Glomerular visceral epithelial cell (primary cell): ENCODE measurements around the gene RBBP8.
"Not testable (repeated sequence)": the region's sequence is repeated elsewhere in the genome, so short reads cannot be mapped to it uniquely, and the experiment has no call there.

ENCODE experiments used
- DNase-seq: peaks from one replicate; pipeline ENCODE4 v3.0.0-alpha.2; 2016; ENCODE audit errors: extremely low spot score

Gene RBBP8

DNA sequence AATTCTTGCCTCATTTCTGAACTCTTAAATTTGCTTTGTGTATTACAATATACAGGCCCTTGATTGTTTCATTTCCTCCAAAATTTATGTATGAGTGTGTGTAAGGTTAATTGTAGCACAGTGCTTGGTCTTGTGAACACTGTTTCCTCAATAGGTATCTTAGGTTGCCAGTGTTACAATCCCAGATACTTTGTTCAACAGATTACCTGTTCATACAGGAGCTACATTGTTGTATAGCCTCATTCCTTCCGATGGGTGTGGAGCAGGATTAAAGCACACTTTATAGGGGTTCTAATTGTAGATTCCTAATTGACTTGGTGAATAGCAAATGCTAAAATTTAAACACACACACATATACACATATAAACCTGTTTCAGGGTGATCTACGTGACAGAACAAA lies 10.7 kb downstream of the RBBP8 start:
- no peak for DNase-seq

DNA sequence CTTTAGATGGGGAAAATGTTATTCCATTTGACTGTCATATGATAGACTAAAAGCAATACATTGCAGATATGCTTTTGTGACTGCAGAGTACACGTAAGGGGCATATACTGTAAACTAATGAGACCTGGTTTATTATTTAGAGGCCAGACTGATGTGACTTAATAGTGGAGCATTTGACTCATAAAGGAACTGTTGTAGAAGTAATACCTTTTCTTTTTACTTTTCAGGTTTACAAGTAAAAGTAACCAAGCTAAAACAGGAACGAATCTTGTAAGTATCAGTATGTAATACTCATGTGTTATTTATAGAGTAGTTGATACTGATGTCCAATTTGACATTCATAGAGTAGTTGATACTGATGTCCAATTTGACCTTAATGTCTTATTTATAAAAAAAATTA lies 13.1 kb downstream of the RBBP8 start:
- DNase-seq, result no peak

DNA sequence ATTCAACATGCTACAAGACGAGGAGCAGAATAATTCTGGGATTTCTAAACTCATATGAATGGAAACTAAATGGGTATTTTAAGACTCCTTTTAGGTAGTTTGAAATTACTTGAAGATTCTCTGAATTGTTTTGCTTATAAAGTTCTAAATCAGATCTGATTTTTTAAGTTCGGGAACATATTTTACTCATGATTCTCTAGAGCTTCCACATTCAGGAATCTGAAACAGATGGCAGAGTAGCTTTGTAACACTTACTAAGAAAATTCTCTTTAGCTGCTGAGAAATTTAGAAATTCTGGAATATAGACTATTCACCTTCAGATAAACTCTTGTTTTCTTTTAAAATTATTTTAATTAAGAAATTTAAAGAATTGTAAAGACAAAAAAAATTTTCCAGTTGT lies 13.7 kb downstream of the RBBP8 start:
- DNase-seq, result no peak

DNA sequence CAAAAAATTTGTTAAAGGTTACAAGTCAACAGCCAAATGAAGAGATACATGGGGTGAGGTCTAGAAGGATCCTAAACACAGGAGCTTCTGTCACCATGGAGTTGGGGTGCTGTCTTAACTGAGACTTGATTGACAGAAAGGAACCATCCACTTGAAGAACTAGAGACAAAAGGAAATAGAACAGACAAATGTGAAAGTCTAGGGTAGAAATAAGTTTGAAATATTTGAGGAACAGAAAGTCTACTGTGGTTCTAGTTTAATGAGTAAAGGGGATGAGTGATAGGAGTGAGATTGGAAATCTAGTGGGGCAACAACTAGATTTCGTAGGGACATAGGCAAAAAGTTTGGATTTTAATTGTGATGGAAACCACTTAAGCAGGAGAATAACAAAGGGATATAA lies 18.7 kb downstream of the RBBP8 start:
- DNase-seq, result no peak

DNA sequence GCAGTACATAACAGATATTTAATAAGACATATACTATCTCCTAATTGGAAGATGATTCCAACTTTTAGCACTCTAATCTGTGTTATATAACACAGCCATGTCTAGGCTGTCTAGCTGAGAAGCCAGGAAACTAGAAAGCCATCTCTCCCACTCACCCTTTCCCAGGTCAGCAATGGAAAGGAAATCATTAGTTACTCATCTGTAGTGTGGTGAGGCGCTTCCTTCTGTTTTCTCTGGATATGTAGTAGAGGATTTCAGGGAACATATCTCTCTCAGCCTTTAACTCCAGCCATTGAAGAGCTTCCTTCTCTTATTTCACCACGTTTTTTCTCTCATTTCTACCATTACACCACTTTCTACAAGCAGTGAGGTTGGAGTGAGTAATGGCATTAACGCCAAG lies 19.4 kb downstream of the RBBP8 start:
- DNase-seq, result no peak

DNA sequence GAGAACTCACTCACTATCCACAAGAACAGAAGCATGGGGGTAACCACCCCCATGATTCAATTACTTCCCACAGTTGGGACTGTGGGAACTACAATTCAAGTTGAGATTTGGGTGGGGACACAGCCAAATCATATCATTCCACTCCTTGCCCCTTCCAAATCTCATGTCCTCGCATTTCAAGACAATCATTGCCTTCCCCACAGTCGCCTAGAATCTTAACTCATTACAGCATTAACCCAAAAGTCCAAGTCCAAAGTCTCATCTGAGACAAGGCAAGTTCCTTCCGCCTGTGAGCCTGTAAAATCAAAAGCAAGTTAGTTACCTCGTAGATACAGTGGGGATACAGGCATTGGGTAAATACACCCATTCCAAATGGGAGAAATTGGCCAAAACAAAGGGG lies 20.9 kb downstream of the RBBP8 start:
- not testable (repeated sequence) for DNase-seq

DNA sequence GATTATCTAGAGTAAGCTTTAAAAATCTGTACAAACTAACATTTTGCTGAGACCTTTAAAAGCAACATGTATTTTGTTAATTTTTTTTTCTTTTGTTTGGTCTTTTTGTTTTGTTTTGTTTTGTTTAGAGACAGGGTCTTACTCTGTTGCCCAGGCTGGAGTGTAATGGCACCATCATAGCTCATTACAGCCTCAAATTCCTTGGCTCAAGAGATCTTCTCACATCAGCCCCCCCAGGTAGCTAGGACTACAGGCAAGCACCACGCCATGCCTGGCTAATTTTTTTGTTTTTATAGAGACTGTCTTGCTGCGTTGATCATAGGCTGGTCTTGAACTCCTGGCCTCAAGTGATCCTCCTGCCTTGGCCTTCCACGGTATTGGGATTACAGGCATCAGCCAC lies 23.1 kb downstream of the RBBP8 start:
- DNase-seq, result no peak

DNA sequence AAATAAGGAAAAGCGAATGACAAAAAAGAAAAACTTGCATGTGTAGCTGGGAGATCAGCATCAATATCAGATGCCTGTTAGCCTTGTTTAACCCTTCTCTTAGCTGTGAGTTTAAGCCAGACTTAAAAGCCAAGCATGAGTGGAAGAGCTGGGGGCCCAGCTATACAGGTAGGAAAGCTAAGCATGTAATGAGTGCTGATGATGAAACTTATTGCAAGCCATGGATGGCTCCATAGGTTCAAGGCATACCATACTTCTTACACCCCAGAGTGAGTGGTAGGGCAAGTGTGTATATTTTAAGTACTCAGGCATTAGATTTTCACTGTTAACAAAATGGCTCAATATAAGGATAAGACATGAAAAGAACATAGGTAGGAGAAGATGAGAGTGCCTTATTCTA lies 28.0 kb downstream of the RBBP8 start:
- DNase-seq, result no peak

DNA sequence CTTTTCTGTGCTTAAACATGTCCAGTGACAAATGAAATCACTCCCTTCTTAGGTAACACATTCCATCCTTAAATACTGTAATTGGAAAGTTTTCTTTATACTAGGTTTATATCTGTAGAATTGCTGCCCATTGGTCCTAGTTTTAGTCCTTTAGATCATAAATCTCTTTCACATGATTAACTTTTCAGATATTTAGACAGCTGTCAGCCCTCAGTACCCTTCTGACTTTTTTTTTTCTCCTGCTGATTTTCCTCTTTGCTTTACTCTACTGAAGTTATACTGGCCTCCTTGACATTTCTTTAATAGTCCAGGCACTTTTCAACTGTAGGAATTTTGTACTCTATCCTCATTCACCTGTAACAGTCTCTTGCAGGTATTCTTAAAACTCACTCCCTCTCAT lies 28.9 kb downstream of the RBBP8 start:
- no peak for DNase-seq

DNA sequence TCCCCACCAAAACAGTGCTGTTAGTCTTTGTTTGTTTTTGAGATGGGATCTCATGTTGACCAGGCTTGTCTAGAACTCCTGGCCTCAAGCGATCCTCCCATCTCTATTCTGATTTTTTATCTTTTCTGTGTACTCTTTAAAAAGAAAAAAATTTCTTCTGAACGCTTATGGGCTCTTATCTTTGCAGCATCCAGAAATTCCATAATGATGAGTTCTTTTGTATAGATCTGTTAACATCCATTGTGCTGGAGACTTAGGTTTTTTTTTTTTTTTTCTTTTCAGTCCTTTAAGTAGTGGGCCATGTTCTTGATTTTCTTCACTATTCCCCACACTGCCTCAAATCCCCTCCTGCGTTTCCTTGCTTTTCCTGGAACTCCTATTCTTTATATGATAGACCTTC lies 31.0 kb downstream of the RBBP8 start:
- DNase-seq, result no peak

DNA sequence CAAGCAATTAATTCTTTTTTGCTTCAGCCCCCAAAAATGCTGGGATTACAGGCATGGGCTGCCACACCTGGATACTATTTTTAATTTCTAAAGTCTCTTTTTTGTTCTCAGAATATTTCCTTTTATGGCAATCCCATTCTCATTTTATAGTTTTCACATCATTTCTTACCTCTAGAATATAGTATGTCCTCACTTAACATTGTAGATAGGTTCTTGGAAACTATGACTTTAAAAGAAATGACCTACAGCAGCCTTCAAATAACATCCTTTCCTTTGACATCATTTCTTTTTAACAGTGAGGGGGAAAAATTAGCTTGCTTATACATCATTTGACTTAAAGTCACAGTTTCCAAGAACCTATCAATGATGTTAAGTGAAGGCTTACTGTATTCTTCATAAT lies 31.6 kb downstream of the RBBP8 start:
- no peak for DNase-seq

DNA sequence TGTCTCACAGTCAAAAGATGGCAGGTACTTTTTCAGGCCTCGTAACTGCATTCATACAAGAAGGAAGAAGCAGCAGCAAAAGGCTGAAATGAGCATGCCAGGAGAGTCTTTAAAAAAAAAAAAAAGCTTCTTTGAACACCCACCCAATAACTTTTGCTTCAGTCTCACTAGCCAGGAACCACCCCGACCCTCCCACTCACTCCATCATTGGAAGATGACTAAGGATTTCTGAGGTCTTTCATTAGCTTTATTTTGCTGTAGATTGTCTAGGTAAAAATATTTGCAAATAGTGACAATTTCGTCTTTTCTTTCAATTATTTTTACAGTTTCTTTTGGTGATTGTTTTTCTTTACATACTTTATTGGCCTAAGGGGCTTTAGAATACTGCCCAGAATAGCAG lies 37.9 kb downstream of the RBBP8 start:
- DNase-seq, result no peak

DNA sequence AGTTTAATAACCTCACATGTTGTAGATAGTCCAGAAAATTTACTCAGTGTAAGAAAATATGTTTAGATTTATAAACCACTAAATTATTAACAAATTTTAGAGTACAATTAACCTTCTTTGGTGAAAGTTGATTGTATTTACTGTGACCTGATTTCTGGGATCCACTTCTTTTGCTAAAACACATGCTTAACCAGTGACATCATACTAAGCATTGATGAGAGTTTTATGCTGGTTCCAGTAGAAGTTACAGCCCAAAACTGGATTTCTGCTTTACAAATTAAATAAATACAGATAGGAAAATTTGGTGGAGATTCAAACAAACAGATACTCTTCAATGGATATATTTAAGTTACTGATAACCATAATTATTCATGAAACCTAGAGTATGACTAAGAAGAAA lies 40.9 kb downstream of the RBBP8 start:
- DNase-seq, result no peak

DNA sequence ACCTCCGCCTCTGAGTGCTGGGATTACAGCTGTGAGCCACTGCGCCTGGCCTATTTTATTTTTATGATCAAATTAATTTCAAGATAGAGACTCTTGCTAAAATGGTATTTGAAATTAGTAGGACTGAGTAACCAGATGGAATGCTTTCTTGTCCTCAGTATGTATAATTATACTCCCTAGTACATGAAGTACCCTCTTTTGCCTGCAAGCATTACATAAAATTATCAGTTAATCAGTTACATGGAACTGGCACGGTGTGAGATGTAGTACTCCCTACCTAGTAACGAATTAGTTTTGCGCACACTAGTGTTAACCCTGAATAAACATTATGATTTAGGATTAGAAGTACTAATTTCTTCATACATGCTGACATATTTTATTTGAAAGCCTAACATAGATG lies 41.6 kb downstream of the RBBP8 start:
- peak; percentile 7 for DNase-seq

DNA sequence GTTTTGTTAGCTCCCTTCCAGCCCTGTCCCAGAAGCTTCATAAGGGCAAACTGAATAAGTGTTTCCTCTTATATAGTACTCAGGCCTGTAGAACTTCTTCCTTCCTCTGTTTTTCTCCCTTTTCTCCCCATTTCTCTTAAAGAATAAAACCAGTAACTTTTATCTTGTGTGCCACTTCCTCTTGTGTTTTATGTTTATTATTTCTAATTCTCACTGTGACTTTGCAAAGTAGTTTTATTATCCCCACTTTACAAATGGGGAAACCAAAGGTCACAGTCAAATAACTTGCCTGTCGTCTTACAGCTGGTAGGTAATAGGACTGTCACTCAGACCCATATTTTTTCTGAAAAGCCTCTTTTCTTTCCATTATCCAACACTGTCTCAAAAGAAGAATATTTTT lies 42.4 kb downstream of the RBBP8 start:
- no peak for DNase-seq

DNA sequence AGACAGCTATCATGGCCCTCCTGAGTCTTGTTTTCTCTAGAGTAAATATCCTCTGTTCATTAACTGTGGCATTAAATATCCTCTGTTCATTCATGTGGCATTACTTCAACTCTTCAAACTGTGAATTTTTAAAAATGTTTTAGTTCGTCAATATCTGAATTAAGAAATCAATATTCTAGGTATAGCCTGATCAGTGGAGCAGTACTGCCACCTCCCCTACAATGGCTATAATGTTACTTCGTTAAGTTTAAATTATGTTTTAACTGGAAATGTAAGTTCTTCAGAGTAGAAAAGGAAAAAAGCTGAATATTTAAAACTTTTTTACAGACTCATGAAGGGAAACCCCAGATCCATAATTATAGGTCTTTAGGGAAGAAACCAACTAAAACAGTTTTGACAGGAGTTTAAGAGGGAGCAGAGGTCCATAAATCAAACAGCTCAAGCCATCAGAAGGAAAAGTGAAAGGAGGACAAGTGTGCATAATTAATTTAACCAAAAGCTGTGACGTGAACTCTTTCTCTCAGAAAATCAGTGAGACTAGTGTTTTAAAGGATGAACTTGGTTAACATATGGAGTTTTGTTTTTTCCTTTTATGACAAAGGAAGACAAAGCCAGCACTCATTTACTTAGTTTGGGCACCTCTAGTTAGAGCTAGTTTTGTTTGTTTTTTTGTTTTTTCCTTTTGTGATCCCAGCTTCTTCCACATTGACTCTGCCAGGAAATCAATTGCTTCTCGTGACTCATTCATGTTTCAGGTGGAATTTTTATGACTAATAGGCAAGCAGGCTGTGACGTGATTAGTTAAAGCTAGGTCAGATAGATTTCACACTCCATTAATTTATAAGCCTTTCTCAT lies 44.9 kb downstream of the RBBP8 start:
- peak; percentile 80 for DNase-seq

DNA sequence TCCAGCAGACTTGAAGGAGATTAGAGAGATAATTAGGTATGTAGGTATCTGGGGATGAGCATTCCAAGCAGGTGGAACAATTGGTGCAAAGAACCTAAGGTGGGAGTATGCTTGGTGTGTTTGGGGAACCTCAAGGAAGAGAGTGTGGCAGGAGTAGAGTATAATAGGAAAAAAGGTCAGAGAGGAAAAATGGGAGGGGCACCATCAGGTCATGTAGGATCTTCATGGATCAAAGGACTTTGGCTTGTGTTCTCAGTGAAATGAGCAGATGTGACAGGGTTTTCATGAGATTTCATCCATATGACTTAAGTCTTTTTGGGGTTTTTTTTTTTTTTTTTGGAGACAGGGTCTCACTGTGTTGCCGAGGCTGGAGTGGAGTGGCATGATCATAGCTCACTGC lies 47.3 kb downstream of the RBBP8 start:
- DNase-seq, result no peak

DNA sequence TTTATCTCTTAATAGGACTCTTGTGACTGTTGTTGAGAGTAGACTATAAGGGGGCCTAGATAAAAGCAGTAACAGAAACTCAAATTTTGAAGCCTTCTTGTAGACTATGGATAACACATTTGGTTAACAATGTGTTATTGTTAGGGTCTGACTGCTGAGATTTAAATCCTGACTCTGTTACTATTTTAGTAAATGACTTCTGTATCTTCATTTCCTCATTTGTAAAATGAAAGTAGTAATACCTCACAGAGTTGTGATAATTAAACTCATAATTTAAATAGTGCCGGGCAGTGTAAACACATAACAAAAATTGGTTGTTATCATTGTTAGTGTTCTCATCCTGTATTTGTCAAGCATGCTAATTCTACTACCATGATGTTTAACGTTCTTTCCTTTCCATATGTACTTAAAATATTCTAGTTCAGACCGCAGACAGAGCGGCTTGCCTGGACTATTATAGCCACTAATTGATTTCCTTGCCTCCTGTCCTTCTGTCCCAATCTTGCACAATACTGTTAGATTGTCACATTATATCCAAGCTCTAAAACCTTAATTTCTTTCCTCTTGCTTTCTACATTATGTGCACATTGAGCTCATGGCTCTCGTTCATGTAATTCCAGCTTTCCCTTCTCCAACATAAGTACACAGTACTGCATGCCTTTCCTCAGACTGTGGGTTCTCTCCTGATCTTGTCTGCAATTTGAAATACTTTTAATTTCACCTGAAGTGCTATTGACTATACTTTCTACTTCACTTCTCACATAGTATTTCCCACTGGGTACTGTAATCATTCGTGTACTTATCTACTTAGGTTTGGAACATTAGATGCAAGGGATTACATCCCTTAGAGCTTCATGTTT lies 48.4 kb downstream of the RBBP8 start:
- no peak for DNase-seq

DNA sequence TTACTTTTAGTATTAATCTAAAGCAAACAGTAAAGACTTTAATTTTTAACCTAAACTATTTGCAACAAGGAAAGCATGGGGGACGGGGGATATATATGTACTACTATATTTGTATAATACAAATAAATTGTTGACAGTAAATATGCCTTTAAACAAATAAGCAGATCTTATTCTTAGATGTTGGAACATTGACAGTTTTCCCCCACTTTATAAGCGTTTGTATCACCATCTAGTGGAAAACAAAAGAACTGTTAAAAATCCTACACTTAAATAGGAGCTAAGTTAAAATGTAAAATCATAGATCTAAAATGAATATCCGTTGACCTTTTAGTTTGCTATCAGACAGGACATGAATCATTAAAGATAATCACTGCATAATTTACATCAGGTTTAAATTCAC lies 50.0 kb downstream of the RBBP8 start:
- peak; percentile 34 for DNase-seq

DNA sequence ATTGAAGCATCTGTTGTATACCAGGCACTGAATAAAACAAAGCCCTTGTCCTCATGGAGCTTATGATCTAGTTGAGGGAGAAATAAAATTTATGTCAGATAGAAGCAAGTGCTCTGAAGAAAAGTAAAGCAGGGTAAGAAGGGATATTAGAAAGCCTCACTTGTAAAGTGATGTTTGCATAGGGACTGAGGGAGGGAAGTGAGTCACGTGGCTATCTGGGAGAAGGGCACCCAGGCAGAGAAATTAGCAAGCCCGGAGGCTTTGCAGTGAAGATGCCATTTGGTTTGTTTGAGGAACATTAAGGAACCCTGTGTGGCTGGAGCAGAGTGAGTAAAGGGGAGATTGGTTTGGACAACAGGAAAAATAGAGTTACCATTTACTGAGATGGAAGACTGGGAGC lies 52.1 kb downstream of the RBBP8 start:
- peak; percentile 7 for DNase-seq

DNA sequence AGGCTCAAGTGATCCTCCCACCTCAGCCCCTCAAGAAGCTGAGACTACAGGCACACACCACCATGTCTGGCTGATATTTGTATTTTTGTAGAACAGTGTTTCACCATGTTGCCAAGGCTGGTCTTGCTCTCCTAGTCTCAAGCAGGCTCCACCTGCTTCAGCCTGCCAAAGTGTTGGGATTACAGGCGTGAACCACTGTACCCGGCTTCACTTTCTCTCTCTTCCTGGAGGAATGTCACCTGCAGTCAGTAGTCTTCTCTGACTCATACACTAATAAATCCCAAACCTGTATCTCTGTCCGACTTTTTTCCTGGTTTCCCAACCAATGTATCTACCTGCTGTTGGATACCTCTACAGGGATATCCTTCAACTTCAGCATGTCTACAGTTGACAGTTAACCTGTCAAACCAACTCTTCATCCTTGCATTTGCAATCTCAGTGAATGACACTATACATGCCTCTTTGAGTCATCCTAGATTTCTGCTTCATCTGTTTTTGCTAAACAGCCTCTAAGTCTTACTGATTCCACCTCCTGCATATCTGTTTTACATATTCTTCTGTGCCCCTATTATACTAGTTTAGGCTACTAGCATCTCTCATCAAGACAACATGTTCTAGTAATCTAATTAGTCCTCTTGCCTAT lies 54.5 kb downstream of the RBBP8 start:
- no peak for DNase-seq

DNA sequence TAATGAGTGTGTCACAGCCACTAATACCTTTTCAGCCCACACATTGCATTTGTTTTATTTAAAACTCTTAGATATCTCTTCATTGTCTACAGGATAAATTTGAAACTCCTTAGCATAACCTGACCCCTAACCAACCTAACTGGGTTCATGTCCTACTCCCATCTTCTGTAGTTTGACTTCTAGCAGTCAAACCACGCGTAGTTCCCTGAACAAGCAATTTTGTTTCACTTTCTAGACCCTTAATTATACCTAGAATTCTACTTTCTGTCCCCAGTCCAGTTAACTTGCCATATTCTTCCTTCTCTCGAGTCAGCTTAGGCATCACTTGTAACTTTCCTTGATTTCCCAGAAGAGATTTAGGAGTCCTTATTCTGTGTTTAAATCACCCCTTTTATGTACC lies 55.1 kb downstream of the RBBP8 start:
- no peak for DNase-seq

DNA sequence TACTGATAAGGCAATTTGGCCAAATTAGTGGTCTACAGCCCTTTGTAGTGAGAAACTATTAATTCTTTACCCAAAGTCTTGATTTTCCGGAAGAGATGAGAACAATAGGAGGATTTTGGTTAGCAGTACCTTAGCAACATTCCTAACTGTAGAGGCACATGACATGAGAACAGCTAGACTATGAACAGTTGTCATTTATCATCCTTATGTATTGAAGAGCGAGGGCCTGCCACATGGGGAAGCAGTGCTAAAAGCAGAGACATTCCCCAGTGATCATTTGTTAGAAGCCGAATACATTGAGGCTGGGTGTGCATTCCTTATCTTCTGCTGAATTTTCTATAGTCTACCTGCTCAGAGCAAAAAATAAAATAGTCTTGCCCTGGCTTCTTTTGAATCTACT lies 65.2 kb downstream of the RBBP8 start:
- DNase-seq, result no peak
